ENCODE results near the gene GALNT10. TPM values are rescaled to one million over a fixed set of nuclear protein-coding genes. Genes with fewer than 3 reads are reported as not detected.

Gene GALNT10
- total RNA-seq, 1 donor from 2014 or later, result 39.8 TPM

- Mint-ChIP-seq H3K27me3 (ENCODE audit: low read depth) (no peaks in the 10 kb centered on the region), H3K27ac (ENCODE audit: unreplicated experiment) (no peak overlapping the region)
Measured at GRCh38 chr5:154401931-154402330, 211.4 kb downstream of the GALNT10 start.

GRCh38 chr5:154402611-154403010, 212.1 kb downstream of the GALNT10 start:
- TF ChIP-seq CTCF (conservative IDR thresholded peaks at IDR 0.05), result no peak
- Mint-ChIP-seq H3K9me3 (no peaks in the 10 kb centered on the region), H3K36me3 (ENCODE audit: low read depth) (peaks cover 6% of the 10 kb centered on the region), H3K4me1 (peaks cover 34% of the 10 kb centered on the region), H3K4me3 (no peak overlapping the region), H3K27ac (ENCODE audit: unreplicated experiment) (no peak overlapping the region), H3K27me3 (ENCODE audit: low read depth) (no peaks in the 10 kb centered on the region)
- DNase-seq (ENCODE audit: low read depth, low spot score), result no peak

More at GRCh38 chr5:154401931-154402330, 211.4 kb downstream of the GALNT10 start:
- H3K4me1 Mint-ChIP-seq, result peaks cover 34% of the 10 kb centered on the region
- H3K9me3 Mint-ChIP-seq, result no peaks in the 10 kb centered on the region
- peaks cover 6% of the 10 kb centered on the region for H3K36me3 Mint-ChIP-seq (ENCODE audit: low read depth)
- no peak for TF ChIP-seq CTCF (conservative IDR thresholded peaks at IDR 0.05)
- H3K4me3 Mint-ChIP-seq, result no peak overlapping the region
- DNase-seq (ENCODE audit: low read depth, low spot score), result no peak

GRCh38 chr5:154403234-154403633, 212.7 kb downstream of the GALNT10 start:
- H3K27me3 Mint-ChIP-seq (ENCODE audit: low read depth), result no peaks in the 10 kb centered on the region
- H3K36me3 Mint-ChIP-seq (ENCODE audit: low read depth), result peaks cover 3% of the 10 kb centered on the region
- DNase-seq (ENCODE audit: low read depth, low spot score), result no peak
- no peak for TF ChIP-seq CTCF (conservative IDR thresholded peaks at IDR 0.05)
- no peaks in the 10 kb centered on the region for H3K9me3 Mint-ChIP-seq
- peaks cover 29% of the 10 kb centered on the region for H3K4me1 Mint-ChIP-seq
- H3K27ac Mint-ChIP-seq (ENCODE audit: unreplicated experiment), result no peak overlapping the region
- no peak overlapping the region for H3K4me3 Mint-ChIP-seq

GRCh38 chr5:154403776-154404387, 213.3 kb downstream of the GALNT10 start:
- H3K36me3 Mint-ChIP-seq (ENCODE audit: low read depth), result peaks cover 1% of the 10 kb centered on the region
- H3K4me1 Mint-ChIP-seq, result peaks cover 29% of the 10 kb centered on the region
- no peak for DNase-seq (ENCODE audit: low read depth, low spot score)
- TF ChIP-seq CTCF (conservative IDR thresholded peaks at IDR 0.05), result no peak
- H3K9me3 Mint-ChIP-seq, result no peaks in the 10 kb centered on the region
- H3K4me3 Mint-ChIP-seq, result no peak overlapping the region
- no peak overlapping the region for H3K27ac Mint-ChIP-seq (ENCODE audit: unreplicated experiment)
- no peaks in the 10 kb centered on the region for H3K27me3 Mint-ChIP-seq (ENCODE audit: low read depth)

- TF ChIP-seq CTCF (conservative IDR thresholded peaks at IDR 0.05), result peak; percentile 96
- Mint-ChIP-seq H3K27me3 (ENCODE audit: low read depth) (no peaks in the 10 kb centered on the region), H3K4me3 (peak overlapping the region; percentile 72), H3K27ac (ENCODE audit: unreplicated experiment) (peak overlapping the region; percentile 72), H3K4me1 (peaks cover 29% of the 10 kb centered on the region), H3K36me3 (ENCODE audit: low read depth) (no peaks in the 10 kb centered on the region), H3K9me3 (no peaks in the 10 kb centered on the region)
- DNase-seq (ENCODE audit: low read depth, low spot score), result peak; percentile 80
Measured at GRCh38 chr5:154405078-154405792, 214.7 kb downstream of the GALNT10 start.

All from neural crest cell (in vitro differentiated cells).